ENCODE results near the gene OTUB1.
"Not testable (repeated sequence)": the region's sequence is repeated elsewhere in the genome, so short reads cannot be mapped to it uniquely, and the experiment has no call there.

The OTUB1 gene

GRCh38 chr11:64037027-64037634, 50.9 kb downstream of the OTUB1 start:
- H3K4me1 Mint-ChIP-seq, result peaks cover 7% of the 10 kb centered on the region
- no peaks in the 10 kb centered on the region for H3K9me3 Mint-ChIP-seq
- H3K36me3 Mint-ChIP-seq, result no peaks in the 10 kb centered on the region
- no peak overlapping the region for H3K27ac Mint-ChIP-seq
- H3K27me3 Mint-ChIP-seq, result peaks cover 85% of the 10 kb centered on the region
- no peak overlapping the region for H3K4me3 Mint-ChIP-seq
- ATAC-seq, result peak; percentile 11

GRCh38 chr11:64038500-64038899, 52.3 kb downstream of the OTUB1 start:
- H3K9me3 Mint-ChIP-seq, result no peaks in the 10 kb centered on the region
- peaks cover 7% of the 10 kb centered on the region for H3K4me1 Mint-ChIP-seq
- H3K27ac Mint-ChIP-seq, result no peak overlapping the region
- H3K36me3 Mint-ChIP-seq, result no peaks in the 10 kb centered on the region
- H3K27me3 Mint-ChIP-seq, result peaks cover 81% of the 10 kb centered on the region
- no peak overlapping the region for H3K4me3 Mint-ChIP-seq
- no peak for ATAC-seq

DNA sequence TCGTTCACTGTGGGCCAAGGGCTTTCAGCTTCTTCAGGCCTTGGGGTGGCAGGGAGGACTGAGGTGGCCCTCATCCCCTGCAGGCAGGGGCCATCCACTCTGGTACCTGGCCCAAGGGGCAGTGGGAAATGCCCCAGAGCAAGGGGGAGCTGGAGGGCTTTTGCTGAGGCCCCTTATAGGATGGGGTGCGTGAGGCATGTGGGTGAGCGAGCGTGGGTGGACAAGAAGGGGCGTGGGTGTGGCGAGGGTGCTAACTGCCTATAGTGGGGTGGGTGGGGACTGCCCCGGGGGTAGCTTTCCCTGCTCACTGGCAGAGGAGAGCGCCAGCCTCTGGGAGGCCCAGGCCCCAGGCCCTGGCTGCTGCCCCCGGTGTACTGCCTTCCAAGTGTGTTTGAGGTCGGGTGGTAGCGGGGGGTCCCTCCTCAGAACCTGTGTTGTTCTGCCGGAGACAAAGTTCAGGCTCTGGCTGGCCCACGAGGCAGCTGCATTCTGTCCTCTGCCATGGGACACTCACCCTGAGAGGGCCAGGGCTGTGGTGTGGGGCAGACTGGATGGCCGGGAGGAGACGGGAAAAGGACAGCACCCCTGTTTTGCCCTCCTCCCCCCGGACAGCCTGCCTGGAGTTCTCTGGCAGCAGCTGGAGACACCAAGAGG, 52.9 kb downstream of the OTUB1 start:
- Mint-ChIP-seq H3K4me1 (peaks cover 7% of the 10 kb centered on the region), H3K27me3 (peaks cover 77% of the 10 kb centered on the region), H3K27ac (no peak overlapping the region), H3K36me3 (no peaks in the 10 kb centered on the region), H3K4me3 (no peak overlapping the region), H3K9me3 (no peaks in the 10 kb centered on the region)
- ATAC-seq, result no peak

DNA sequence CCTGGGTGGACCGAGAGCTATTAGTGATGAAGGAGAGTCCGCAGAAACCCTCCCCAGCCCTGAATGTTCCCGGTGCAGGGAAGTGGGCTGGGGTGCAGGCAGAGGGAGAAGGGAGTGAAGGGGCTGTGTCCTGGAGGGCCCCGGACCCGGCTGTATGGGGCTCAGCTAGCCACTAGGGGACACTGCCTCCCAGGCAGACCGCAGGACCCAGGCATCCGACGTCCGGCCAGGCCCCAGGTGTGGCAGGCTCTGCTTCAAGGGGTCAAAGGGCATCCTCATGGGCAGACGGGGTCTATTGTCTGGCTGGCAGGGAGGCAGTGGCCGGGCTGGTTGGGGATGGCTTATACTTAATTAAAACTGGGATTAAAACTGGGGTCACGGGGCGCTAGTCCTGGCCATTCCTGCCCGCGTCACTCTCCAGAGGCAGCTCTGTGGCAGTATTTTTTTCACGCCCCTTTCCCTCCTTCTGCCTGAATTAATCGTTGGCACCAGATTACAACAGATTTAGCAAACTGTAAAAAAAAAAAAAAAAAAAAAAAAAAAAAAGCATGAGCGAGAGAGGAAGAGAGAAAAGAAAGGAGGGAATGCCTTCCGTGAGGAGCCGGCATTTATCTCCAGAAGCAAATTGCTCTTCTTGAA, 54.6 kb downstream of the OTUB1 start:
- Mint-ChIP-seq H3K27ac (no peak overlapping the region), H3K27me3 (peaks cover 62% of the 10 kb centered on the region), H3K4me3 (no peak overlapping the region), H3K9me3 (no peaks in the 10 kb centered on the region), H3K36me3 (no peaks in the 10 kb centered on the region), H3K4me1 (no peaks in the 10 kb centered on the region)
- no peak for ATAC-seq

DNA sequence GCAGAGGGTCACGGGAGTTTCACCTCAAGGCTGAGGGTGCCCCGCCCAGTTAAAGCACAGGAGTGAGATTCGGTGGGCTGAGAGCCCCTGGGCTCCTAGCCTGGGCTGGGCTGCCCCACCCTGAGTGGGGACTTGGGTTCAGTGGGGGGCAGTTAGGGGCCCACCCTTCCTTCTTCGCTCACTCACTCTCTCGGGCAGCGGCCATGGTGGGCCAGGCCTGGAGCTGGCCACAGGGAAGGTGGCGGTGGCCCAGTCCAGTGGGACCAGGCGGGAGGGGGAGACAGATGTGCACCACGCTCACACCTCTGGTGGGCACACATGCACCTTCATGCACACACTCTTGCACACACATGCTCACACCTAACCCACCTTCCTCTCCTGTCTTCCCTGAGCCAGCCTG, 55.6 kb downstream of the OTUB1 start:
- peak; percentile 2 for ATAC-seq
- H3K9me3 Mint-ChIP-seq, result no peaks in the 10 kb centered on the region
- H3K4me3 Mint-ChIP-seq, result no peak overlapping the region
- H3K27ac Mint-ChIP-seq, result no peak overlapping the region
- no peaks in the 10 kb centered on the region for H3K36me3 Mint-ChIP-seq
- no peaks in the 10 kb centered on the region for H3K4me1 Mint-ChIP-seq
- H3K27me3 Mint-ChIP-seq, result peaks cover 60% of the 10 kb centered on the region

- no peak for ATAC-seq
- no peak overlapping the region for H3K27ac Mint-ChIP-seq
- H3K4me1 Mint-ChIP-seq, result no peaks in the 10 kb centered on the region
- H3K4me3 Mint-ChIP-seq, result no peak overlapping the region
- H3K36me3 Mint-ChIP-seq, result no peaks in the 10 kb centered on the region
- no peaks in the 10 kb centered on the region for H3K9me3 Mint-ChIP-seq
- peaks cover 55% of the 10 kb centered on the region for H3K27me3 Mint-ChIP-seq
Observed at GRCh38 chr11:64042301-64042700, 56.1 kb downstream of the OTUB1 start.

- Mint-ChIP-seq H3K36me3 (no peaks in the 10 kb centered on the region), H3K4me1 (no peaks in the 10 kb centered on the region), H3K9me3 (no peaks in the 10 kb centered on the region), H3K4me3 (no peak overlapping the region), H3K27ac (no peak overlapping the region), H3K27me3 (peaks cover 43% of the 10 kb centered on the region)
- ATAC-seq, result no peak
Observed at GRCh38 chr11:64043545-64043944, 57.3 kb downstream of the OTUB1 start.

DNA sequence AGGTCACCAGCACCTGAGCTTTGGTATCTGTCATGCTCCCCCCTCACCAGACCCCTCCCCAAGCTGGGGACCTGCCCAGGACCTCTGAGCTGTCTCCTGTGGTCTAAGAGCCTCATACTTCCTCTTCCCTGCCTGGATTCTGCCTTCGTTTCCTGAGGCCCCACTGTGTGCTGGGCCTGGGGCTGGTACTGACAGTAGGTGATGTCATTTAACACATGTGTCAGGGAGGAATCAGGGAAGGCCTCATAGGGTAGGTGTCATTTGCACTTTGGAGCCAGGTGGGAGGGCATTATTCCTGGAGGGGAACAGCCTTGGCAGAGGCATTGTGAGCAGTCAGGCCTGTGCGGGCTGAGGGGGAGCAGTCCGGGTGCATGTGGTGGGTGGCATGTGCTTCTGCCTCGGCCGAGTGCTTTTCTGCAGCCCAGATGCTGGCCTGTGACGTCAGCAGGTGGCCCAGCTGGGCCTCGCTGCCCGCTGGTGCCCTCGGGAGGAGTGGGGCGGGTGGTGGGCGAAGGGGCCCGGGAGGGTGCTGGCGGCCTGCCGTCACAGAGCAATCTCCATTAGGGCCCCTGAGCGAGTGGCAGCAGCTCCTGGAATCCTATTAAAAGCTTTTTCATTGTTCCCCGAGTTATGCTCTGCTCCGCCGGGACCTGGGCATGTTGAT, 58.6 kb downstream of the OTUB1 start:
- Mint-ChIP-seq H3K4me3 (no peak overlapping the region), H3K9me3 (no peaks in the 10 kb centered on the region)

GRCh38 chr11:64045700-64046099, 59.5 kb downstream of the OTUB1 start:
- Mint-ChIP-seq H3K4me1 (no peaks in the 10 kb centered on the region), H3K4me3 (no peak overlapping the region), H3K36me3 (no peaks in the 10 kb centered on the region), H3K27me3 (peaks cover 21% of the 10 kb centered on the region), H3K27ac (no peak overlapping the region), H3K9me3 (no peaks in the 10 kb centered on the region)
- no peak for ATAC-seq

More for the DNA sequence above, 58.6 kb downstream of the OTUB1 start:
- ATAC-seq, result no peak
- Mint-ChIP-seq H3K36me3 (no peaks in the 10 kb centered on the region), H3K4me1 (no peaks in the 10 kb centered on the region), H3K27me3 (peaks cover 29% of the 10 kb centered on the region), H3K27ac (no peak overlapping the region)

- not testable (repeated sequence) for H3K27ac Mint-ChIP-seq, H3K36me3 Mint-ChIP-seq, H3K27me3 Mint-ChIP-seq, H3K9me3 Mint-ChIP-seq, H3K4me1 Mint-ChIP-seq, ATAC-seq, H3K4me3 Mint-ChIP-seq
Observed at GRCh38 chr11:64047373-64047772, 61.1 kb downstream of the OTUB1 start.

Measured in stimulated activated memory B cell treated with anti-CD40 and anti-IgM and Interleukin-4, amounts not matched to agents 10 μg/mL and 1 μg/mL and 100 μg/mL, for 72 hours (primary cell).